IMR-90 (cell line): ENCODE measurements around the gene BARX1. TPM values are rescaled to one million over a fixed set of nuclear protein-coding genes. Genes with fewer than 3 reads are reported as not detected.

Source experiments
- ATAC-seq: fragments of 200-7000 bp; cut with Tn5 transposase; 2 replicates; pipeline ENCODE4 v1.9.1; 2020; ENCODE audit warnings: low read depth, mild to moderate bottlenecking, moderate library complexity
- BruUV-seq: library from RNA; stranded (reverse); fragments of 400-500 nt; replicated peaks from 2 replicates; lab custom pipeline; 2021; lab: Mats Ljungman, UMichigan
- CTCF ChIA-PET: fragments of 300-600 bp; formaldehyde crosslinking; extraction: SDS; loops from one replicate; lab custom pipeline; 2021; ENCODE audit warnings: antibody characterized with exemption; lab: Yijun Ruan, JAX
- POLR2A ChIA-PET: fragments of 300-600 bp; sonication (Branson Sonifier 250); formaldehyde crosslinking; loops from one replicate; lab custom pipeline; 2022; ENCODE audit warnings: antibody characterized with exemption; ENCODE audit not compliant: unreplicated experiment; lab: Charles Lee
- DNase-seq: peaks from one replicate; pipeline ENCODE4 v3.0.0; 2013
- H2AFZ ChIP-seq: replicated peaks from 2 replicates; pipeline ENCODE3; 2013; ENCODE audit warnings: low read length, mild to moderate bottlenecking; ENCODE audit not compliant: poor library complexity
- H2AK5ac ChIP-seq: 2 replicates; pipeline ENCODE4 v1.6.1; 2013; ENCODE audit warnings: low read depth, low read length, inconsistent platforms
- H2AK9ac ChIP-seq: replicated peaks from 2 replicates; pipeline ENCODE3; 2013; ENCODE audit warnings: mild to moderate bottlenecking, low read depth, low read length, moderate library complexity; ENCODE audit not compliant: poor library complexity
- H2BK120ac ChIP-seq: 2 replicates; pipeline ENCODE4 v1.6.1; 2013; ENCODE audit warnings: low read depth, low read length, inconsistent platforms
- H2BK15ac ChIP-seq: 3 replicates; pipeline ENCODE4 v1.6.1; 2013; ENCODE audit warnings: low read depth, low read length, inconsistent platforms
- H2BK20ac ChIP-seq: 2 replicates; pipeline ENCODE4 v1.6.1; 2013; ENCODE audit warnings: low read depth, mild to moderate bottlenecking, inconsistent platforms, low read length, moderate library complexity
- H2BK5ac ChIP-seq: 2 replicates; pipeline ENCODE4 v1.6.1; 2013; ENCODE audit warnings: mild to moderate bottlenecking, low read depth, low read length, inconsistent platforms; ENCODE audit not compliant: poor library complexity, severe bottlenecking
- H3K14ac ChIP-seq: replicated peaks from 2 replicates; pipeline ENCODE4 v1.6.1; 2013; ENCODE audit warnings: low read depth, low read length, inconsistent platforms
- H3K18ac ChIP-seq: 2 replicates; pipeline ENCODE4 v1.6.1; 2013; ENCODE audit warnings: low read depth, low read length, control low read depth
- H3K23ac ChIP-seq: 2 replicates; pipeline ENCODE4 v1.6.1; 2013; ENCODE audit warnings: low read depth, low read length, inconsistent platforms
- H3K27ac ChIP-seq: 2 replicates; pipeline ENCODE4 v1.5.1; 2013; ENCODE audit warnings: mild to moderate bottlenecking, control low read depth, low read length; ENCODE audit not compliant: insufficient read depth
- H3K27me3 ChIP-seq: 2 replicates; pipeline ENCODE4 v1.6.1; 2013; ENCODE audit warnings: low read length; ENCODE audit not compliant: control insufficient read depth, insufficient read depth
- H3K36me3 ChIP-seq: 2 replicates; pipeline ENCODE4 v1.6.1; 2013; ENCODE audit warnings: low read length, mixed read lengths; ENCODE audit not compliant: control insufficient read depth, insufficient read depth
- H3K4ac ChIP-seq: 2 replicates; pipeline ENCODE4 v1.6.1; 2013; ENCODE audit warnings: low read depth, low read length, inconsistent platforms
- H3K4me1 ChIP-seq: 2 replicates; pipeline ENCODE4 v1.6.1; 2013; ENCODE audit warnings: low read length, mixed read lengths; ENCODE audit not compliant: control insufficient read depth, insufficient read depth
- H3K4me2 ChIP-seq: 2 replicates; pipeline ENCODE4 v1.6.1; 2013; ENCODE audit warnings: low read depth, mild to moderate bottlenecking, control low read depth, low read length, moderate library complexity
- H3K4me3 ChIP-seq: 2 replicates; pipeline ENCODE4 v1.5.1; 2013; ENCODE audit warnings: low read depth, mild to moderate bottlenecking, control low read depth, low read length, moderate library complexity; ENCODE audit not compliant: insufficient read depth
- H3K56ac ChIP-seq: 2 replicates; pipeline ENCODE4 v1.6.1; 2013; ENCODE audit warnings: low read length, inconsistent platforms; ENCODE audit not compliant: insufficient read depth; ENCODE audit errors: extremely low read depth
- H3K79me1 ChIP-seq, 2 experiments: 2 replicates each; pipeline ENCODE4 v1.6.1; 2013; ENCODE audit warnings: low read length in 2 of 2, inconsistent platforms in 1 of 2, low read depth in 1 of 2
- H3K9ac ChIP-seq: 2 replicates; pipeline ENCODE4 v1.6.1; 2013; ENCODE audit warnings: low read depth, low read length, control low read depth
- H3K9me1 ChIP-seq: 2 replicates; pipeline ENCODE4 v1.6.1; 2013; ENCODE audit warnings: low read length, inconsistent platforms; ENCODE audit not compliant: insufficient read depth
- H3K9me3 ChIP-seq: 2 replicates; pipeline ENCODE4 v1.6.1; 2013; ENCODE audit warnings: low read length; ENCODE audit not compliant: control insufficient read depth, insufficient read depth
- H4K20me1 ChIP-seq: 2 replicates; pipeline ENCODE4 v1.6.1; 2013; ENCODE audit warnings: low read length, inconsistent platforms; ENCODE audit not compliant: insufficient read depth
- H4K5ac ChIP-seq: 2 replicates; pipeline ENCODE4 v1.6.1; 2013; ENCODE audit warnings: mild to moderate bottlenecking, low read depth, low read length, control low read depth
- H4K8ac ChIP-seq, 2 experiments: 2 replicates each; pipeline ENCODE4 v1.6.1; 2013; ENCODE audit warnings: low read depth in 2 of 2, low read length in 2 of 2, control low read depth in 1 of 2, inconsistent platforms in 1 of 2
- H4K91ac ChIP-seq: 2 replicates; pipeline ENCODE4 v1.6.1; 2013; ENCODE audit warnings: low read depth, low read length, inconsistent platforms; ENCODE audit not compliant: insufficient read depth
- BHLHE40 ChIP-seq: fragments of 150-350 bp; IDR thresholded peaks from 2 replicates; pipeline ENCODE4 v1.6.1; 2016; ENCODE audit warnings: mild to moderate bottlenecking, low read depth, low read length
- CEBPB ChIP-seq: IDR thresholded peaks from 2 replicates; pipeline ENCODE4 v1.6.1; 2012; ENCODE audit warnings: low read depth, low read length, improper control_type of control experiment
- FOS ChIP-seq: fragments of 150-350 bp; IDR thresholded peaks from 2 replicates; pipeline ENCODE4 v1.6.1; 2016; ENCODE audit warnings: low read depth, low read length
- MAFK ChIP-seq: IDR thresholded peaks from 2 replicates; pipeline ENCODE4 v1.6.1; 2012; ENCODE audit warnings: low read depth, low read length, improper control_type of control experiment
- MAZ ChIP-seq: IDR thresholded peaks from 2 replicates; pipeline ENCODE4 v1.6.1; 2012; ENCODE audit warnings: low read depth, mild to moderate bottlenecking, low read length, improper control_type of control experiment, moderate library complexity, borderline replicate concordance
- MXI1 ChIP-seq: IDR thresholded peaks from 2 replicates; pipeline ENCODE4 v1.6.1; 2012; ENCODE audit warnings: low read depth, mild to moderate bottlenecking, low read length, moderate library complexity, borderline replicate concordance
- NFE2L2 ChIP-seq: fragments of 150-350 bp; IDR thresholded peaks from 2 replicates; pipeline ENCODE4 v1.6.1; 2016; ENCODE audit warnings: low read depth, mild to moderate bottlenecking, low read length
- POLR2A ChIP-seq: IDR thresholded peaks from 2 replicates; pipeline ENCODE4 v1.6.1; 2012; ENCODE audit warnings: mild to moderate bottlenecking, low read depth, low read length
- RAD21 ChIP-seq: IDR thresholded peaks from 2 replicates; pipeline ENCODE4 v1.6.1; 2012; ENCODE audit warnings: low read length, improper control_type of control experiment
- RCOR1 ChIP-seq: IDR thresholded peaks from 2 replicates; pipeline ENCODE4 v1.6.1; 2012; ENCODE audit warnings: mild to moderate bottlenecking, low read length, improper control_type of control experiment; ENCODE audit not compliant: insufficient replicate concordance
- RFX5 ChIP-seq: IDR thresholded peaks from 2 replicates; pipeline ENCODE4 v1.8.0; 2012; ENCODE audit warnings: low read depth, mild to moderate bottlenecking, low read length, moderate library complexity
- SMC3 ChIP-seq: fragments of 150-350 bp; IDR thresholded peaks from 2 replicates; pipeline ENCODE4 v1.6.1; 2016; ENCODE audit warnings: low read depth, mild to moderate bottlenecking, antibody characterized with exemption, low read length, moderate library complexity
- WGBS, 2 experiments: methylation state at CpG; one replicate each; pipeline versions ENCODE4 v1.1.5 to v1.1.7; 2013; ENCODE audit warnings: missing lambda C conversion rate in 2 of 2; ENCODE audit not compliant: insufficient read length in 1 of 2; ENCODE audit errors: extremely low coverage in 2 of 2; 5-methylcytosine and 5-hydroxymethylcytosine counted together
- dilution Hi-C: fragments of 300-500 bp; cut with HindIII; formaldehyde crosslinking; loops from one replicate; pipeline ENCODE4 v1.14.3; 2018; ENCODE audit warnings: low sequenced_read_pairs; ENCODE audit not compliant: unreplicated experiment
- in situ Hi-C: fragments of 300-500 bp; cut with MboI; formaldehyde crosslinking; loops from 3 replicates; pipeline ENCODE4 v1.14.3; 2019; ENCODE audit warnings: low sequenced_read_pairs, inconsistent platforms, mixed read lengths
- intact Hi-C: fragments of 100-400 bp; cut with micrococcal nuclease; formaldehyde crosslinking; loops from 2 replicates; pipeline ENCODE4 v1.10.0; 2022
- polyA plus RNA-seq, 3 experiments: library from polyadenylated mRNA; depleted of rRNA; stranded (reverse); fragments of >200 nt; gene quantifications; 2 replicates each; pipeline ENCODE4 v1.2.3, GENCODE V29; 2012; ENCODE audit warnings: low replicate concordance in 1 of 3
- total RNA-seq: library from RNA; depleted of rRNA; stranded (reverse); fragments of >200 nt; gene quantifications from 2 replicates; pipeline ENCODE4 v1.2.3, GENCODE V29; 2012
- TF ChIP-seq, protein P1 (sequence below): conservative IDR thresholded peaks from 2 replicates; pipeline ENCODE4 v1.5.1; 2012; ENCODE audit warnings: mild to moderate bottlenecking, low read depth, low read length, improper control_type of control experiment
- TF ChIP-seq, protein P2 (sequence below): fragments of 150-350 bp; IDR thresholded peaks from 2 replicates; pipeline ENCODE4 v1.6.1; 2017; ENCODE audit warnings: mild to moderate bottlenecking, antibody characterized with exemption, low read length, low read depth
- TF ChIP-seq, protein P3 (sequence below): fragments of 150-350 bp; IDR thresholded peaks from 2 replicates; pipeline ENCODE4 v1.6.1; 2016; ENCODE audit warnings: low read depth, mild to moderate bottlenecking, low read length, moderate library complexity, borderline replicate concordance

The BARX1 gene
- total and polyA plus RNA-seq, 2 of the 4 experiments (the other 2 are of a cell fraction) = not detected

DNA sequence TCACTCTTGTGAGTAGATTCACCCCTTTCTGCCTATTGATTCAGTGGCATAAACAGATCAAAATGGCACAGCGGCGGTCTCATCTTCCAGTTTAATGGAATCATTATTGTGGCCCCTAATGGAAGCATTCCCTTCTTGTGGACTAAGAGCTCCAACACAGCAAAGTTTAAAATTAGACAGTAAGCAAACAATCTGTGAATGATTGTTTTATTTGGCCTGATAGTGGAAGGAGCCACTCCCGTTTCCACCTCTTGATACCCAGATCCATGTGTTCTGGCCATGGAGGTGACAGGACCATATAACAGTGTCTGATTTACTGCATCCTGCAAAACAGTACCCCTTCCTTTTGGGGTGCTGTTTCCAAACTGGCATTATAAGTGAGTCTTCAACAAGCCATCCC, 41.2 kb upstream of the BARX1 start:
- no peak overlapping the region for H4K8ac ChIP-seq
- WGBS, 2 experiments = no CpG with 5 or more reads among the region's 3 CpGs
- no peak overlapping the region for H4K5ac ChIP-seq
- no peak overlapping the region for H3K27ac ChIP-seq
- H3K18ac ChIP-seq = no peak overlapping the region
- H2BK20ac ChIP-seq = no peak overlapping the region
- H2AK9ac ChIP-seq = no peak overlapping the region
- no peaks in the 10 kb centered on the region for H3K36me3 ChIP-seq
- no peaks in the 10 kb centered on the region for H4K20me1 ChIP-seq
- H3K56ac ChIP-seq = no peak overlapping the region
- no peak overlapping the region for H3K4ac ChIP-seq
- in situ Hi-C loops = no loop called here
- H3K9me3 ChIP-seq = no peaks in the 10 kb centered on the region
- H2BK5ac ChIP-seq = no peak overlapping the region
- H3K27me3 ChIP-seq = 0 out of 2 replicates have a peak, but pooled peaks cover 1% of the 10 kb centered on the region
- ChIA-PET POLR2A (no interaction called here), CTCF (no interaction called here)
- no peaks in the 10 kb centered on the region for H3K9me1 ChIP-seq
- H3K4me2 ChIP-seq = no peak overlapping the region
- ATAC-seq = no peak
- no peak overlapping the region for H4K91ac ChIP-seq
- no peak overlapping the region for H2AFZ ChIP-seq
- TF ChIP-seq POLR2A (no peak), NFE2L2 (no peak), MAFK (no peak), FOS (no peak), RCOR1 (no peak), MAZ (no peak), RFX5 (no peak), BHLHE40 (no peak), SMC3 (no peak), RAD21 (no peak), CEBPB (no peak), MXI1 (no peak)
- TF ChIP-seq, protein P1, sequence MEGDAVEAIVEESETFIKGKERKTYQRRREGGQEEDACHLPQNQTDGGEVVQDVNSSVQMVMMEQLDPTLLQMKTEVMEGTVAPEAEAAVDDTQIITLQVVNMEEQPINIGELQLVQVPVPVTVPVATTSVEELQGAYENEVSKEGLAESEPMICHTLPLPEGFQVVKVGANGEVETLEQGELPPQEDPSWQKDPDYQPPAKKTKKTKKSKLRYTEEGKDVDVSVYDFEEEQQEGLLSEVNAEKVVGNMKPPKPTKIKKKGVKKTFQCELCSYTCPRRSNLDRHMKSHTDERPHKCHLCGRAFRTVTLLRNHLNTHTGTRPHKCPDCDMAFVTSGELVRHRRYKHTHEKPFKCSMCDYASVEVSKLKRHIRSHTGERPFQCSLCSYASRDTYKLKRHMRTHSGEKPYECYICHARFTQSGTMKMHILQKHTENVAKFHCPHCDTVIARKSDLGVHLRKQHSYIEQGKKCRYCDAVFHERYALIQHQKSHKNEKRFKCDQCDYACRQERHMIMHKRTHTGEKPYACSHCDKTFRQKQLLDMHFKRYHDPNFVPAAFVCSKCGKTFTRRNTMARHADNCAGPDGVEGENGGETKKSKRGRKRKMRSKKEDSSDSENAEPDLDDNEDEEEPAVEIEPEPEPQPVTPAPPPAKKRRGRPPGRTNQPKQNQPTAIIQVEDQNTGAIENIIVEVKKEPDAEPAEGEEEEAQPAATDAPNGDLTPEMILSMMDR = no peak
- TF ChIP-seq, protein P2, sequence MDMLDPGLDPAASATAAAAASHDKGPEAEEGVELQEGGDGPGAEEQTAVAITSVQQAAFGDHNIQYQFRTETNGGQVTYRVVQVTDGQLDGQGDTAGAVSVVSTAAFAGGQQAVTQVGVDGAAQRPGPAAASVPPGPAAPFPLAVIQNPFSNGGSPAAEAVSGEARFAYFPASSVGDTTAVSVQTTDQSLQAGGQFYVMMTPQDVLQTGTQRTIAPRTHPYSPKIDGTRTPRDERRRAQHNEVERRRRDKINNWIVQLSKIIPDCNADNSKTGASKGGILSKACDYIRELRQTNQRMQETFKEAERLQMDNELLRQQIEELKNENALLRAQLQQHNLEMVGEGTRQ = no peak
- TF ChIP-seq, protein P3, sequence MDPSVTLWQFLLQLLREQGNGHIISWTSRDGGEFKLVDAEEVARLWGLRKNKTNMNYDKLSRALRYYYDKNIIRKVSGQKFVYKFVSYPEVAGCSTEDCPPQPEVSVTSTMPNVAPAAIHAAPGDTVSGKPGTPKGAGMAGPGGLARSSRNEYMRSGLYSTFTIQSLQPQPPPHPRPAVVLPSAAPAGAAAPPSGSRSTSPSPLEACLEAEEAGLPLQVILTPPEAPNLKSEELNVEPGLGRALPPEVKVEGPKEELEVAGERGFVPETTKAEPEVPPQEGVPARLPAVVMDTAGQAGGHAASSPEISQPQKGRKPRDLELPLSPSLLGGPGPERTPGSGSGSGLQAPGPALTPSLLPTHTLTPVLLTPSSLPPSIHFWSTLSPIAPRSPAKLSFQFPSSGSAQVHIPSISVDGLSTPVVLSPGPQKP = no peak
- H3K4me1 ChIP-seq = no peaks in the 10 kb centered on the region
- no TSS peak for BruUV-seq
- no peak for DNase-seq
- no peaks in the 10 kb centered on the region for H3K79me1 ChIP-seq
- no peak overlapping the region for H2BK15ac ChIP-seq
- no peak overlapping the region for H3K4me3 ChIP-seq
- dilution Hi-C loops = no loop called here
- no peak overlapping the region for H2AK5ac ChIP-seq
- no peak overlapping the region for H2BK120ac ChIP-seq
- H3K14ac ChIP-seq = no peak overlapping the region
- intact Hi-C loops = no loop called here
- H3K23ac ChIP-seq = no peak overlapping the region
- no peak overlapping the region for H3K9ac ChIP-seq
